Pancreas (tissue), 10 donors: ENCODE results near the gene APP. TPM values are rescaled to one million over a fixed set of nuclear protein-coding genes. Genes with fewer than 3 reads are reported as not detected.
A peak's percentile ranks its signal among the peaks of the same experiment; 100 is the strongest.

ENCODE experiments used
- ATAC-seq, 4 donors: fragments of 200-7000 bp; cut with Tn5 transposase; one replicate each; pipeline versions ENCODE4 v1.8.0 to v1.9.1; 2020; ENCODE audit warnings: mild to moderate bottlenecking in 4 of 4, moderate library complexity in 4 of 4
- DNase-seq, 6 donors: peaks; one replicate each; pipeline ENCODE4 v3.0.0-alpha.2; 2020
- FAIRE-seq: peaks from 2 replicates; lab custom pipeline; 2012; peaks lifted over from hg19 to GRCh38; lab: Jason Lieb, UNC
- H3K27ac ChIP-seq, 4 donors: fragments of 200-600 bp; sonication (generic); 1 replicate in 3 of 4; 2 replicates in 1 of 4; pipeline versions ENCODE4 v1.5.0 to v1.8.0; 2020
- H3K27me3 ChIP-seq, 4 donors: fragments of 200-600 bp; one replicate each; pipeline ENCODE4 v1.8.0; 2021
- H3K36me3 ChIP-seq, 3 donors: fragments of 200-600 bp; sonication (generic) in 1 of 3; one replicate each; pipeline versions ENCODE4 v1.5.0 to v1.8.0; 2020 to 2021
- H3K4me1 ChIP-seq, 3 donors: fragments of 200-600 bp; one replicate each; pipeline ENCODE4 v1.8.0; 2021
- H3K4me3 ChIP-seq, 4 donors: fragments of 200-600 bp; sonication (generic) in 2 of 4; one replicate each; pipeline versions ENCODE4 v1.5.0 to v1.8.0; 2020 to 2021
- H3K9me3 ChIP-seq, 4 donors: fragments of 200-600 bp; one replicate each; pipeline ENCODE4 v1.8.0; 2021
- WGBS, 2 donors: extraction: QIAGEN DNeasy Blood & Tissue Kit; methylation state at CpG; one replicate each; pipeline ENCODE4 v1.1.7; 2013; 5-methylcytosine and 5-hydroxymethylcytosine counted together
- intact Hi-C, 3 donors: fragments of 100-400 bp; cut with DNase I; formaldehyde crosslinking; loops; one replicate each; pipeline versions ENCODE4 v1.11.1 to v1.14.2; 2022
- polyA plus RNA-seq, 2 donors: library from polyadenylated mRNA; stranded (reverse); fragments of 200-250 nt; gene quantifications; one replicate each; pipeline ENCODE4 v1.2.3, GENCODE V29; 2013
- total RNA-seq, 6 donors: library from RNA; stranded (reverse); fragmentation: NEBNext Ultra II Directional in 4 of 6; extraction: Animal tissue kit (Norgen Biotek cat#: 25700) in 4 of 6; gene quantifications; one replicate each; pipeline versions ENCODE4 v1.2.1 to v1.2.4, GENCODE V29; 2021 to 2023
- TF ChIP-seq, protein P1 (sequence below), 4 donors: fragments of 200-600 bp; sonication (generic) in 3 of 4; IDR thresholded peaks; one replicate each; pipeline versions ENCODE4 v1.5.0 to v1.8.0; 2021; ENCODE audit warnings: antibody characterized with exemption in 4 of 4
- donor health status: healthy with polysubstance abuse.
- donor health status: DM: no; HTN: no; CAD: no; lungs with moderate emphysema.
- donor health status: DM: no; HTN: no; CAD: no.
- donor health status: control.
- donor health status: control.
- donor health status: Bipolar disorder and iron deficiency.
- donor health status: DM: yes; HTN: yes; CAD: no.
- donor health status: DM: no; HTN: no; CAD: no.
- donor health status: DM: no; HTN: no; CAD: no.
- donor health status: DM: yes; HTN: yes; CAD: no.

Gene APP
- total and polyA plus RNA-seq, 8 donors, result 50.7 to 372 (median 165) TPM

DNA sequence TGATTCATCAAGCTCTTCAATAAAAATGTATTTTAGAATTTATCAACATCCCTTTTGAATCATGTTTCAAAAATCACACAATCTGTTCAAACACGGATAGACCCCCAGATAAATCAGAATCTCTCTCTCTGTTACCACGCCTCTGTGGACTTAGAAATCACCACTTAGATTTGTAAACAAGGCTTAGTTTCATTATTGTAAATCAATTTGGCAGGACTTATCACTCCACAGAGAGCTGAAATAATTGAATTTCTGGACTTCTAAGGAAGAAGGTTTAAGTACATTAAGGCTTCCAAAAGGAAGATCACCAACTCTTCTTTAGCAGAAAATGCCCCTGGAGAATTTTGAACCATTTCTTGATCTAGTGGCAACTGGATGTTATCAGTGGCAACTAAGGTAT is 100.4 kb downstream of the APP start:
- ATAC-seq, result no peak
- TF ChIP-seq, protein P1, sequence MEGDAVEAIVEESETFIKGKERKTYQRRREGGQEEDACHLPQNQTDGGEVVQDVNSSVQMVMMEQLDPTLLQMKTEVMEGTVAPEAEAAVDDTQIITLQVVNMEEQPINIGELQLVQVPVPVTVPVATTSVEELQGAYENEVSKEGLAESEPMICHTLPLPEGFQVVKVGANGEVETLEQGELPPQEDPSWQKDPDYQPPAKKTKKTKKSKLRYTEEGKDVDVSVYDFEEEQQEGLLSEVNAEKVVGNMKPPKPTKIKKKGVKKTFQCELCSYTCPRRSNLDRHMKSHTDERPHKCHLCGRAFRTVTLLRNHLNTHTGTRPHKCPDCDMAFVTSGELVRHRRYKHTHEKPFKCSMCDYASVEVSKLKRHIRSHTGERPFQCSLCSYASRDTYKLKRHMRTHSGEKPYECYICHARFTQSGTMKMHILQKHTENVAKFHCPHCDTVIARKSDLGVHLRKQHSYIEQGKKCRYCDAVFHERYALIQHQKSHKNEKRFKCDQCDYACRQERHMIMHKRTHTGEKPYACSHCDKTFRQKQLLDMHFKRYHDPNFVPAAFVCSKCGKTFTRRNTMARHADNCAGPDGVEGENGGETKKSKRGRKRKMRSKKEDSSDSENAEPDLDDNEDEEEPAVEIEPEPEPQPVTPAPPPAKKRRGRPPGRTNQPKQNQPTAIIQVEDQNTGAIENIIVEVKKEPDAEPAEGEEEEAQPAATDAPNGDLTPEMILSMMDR (IDR thresholded peaks at IDR 0.05), result no peak
- Histone ChIP-seq H3K4me1 (peaks cover 6 to 26% (median 9%) of the 10 kb centered on the region in 3 donors), H3K9me3 (no peaks in the 10 kb centered on the region), H3K36me3 (no peaks in the 10 kb centered on the region), H3K27me3 (no peaks in the 10 kb centered on the region), H3K4me3 (no peak overlapping the region), H3K27ac (no peak overlapping the region)
- DNase-seq, result no peak
- WGBS, 2 donors, result 52 to 55% methylated on average over 2 of the region's 2 CpGs
- no peak for FAIRE-seq
- intact Hi-C loops, result no loop called here

DNA sequence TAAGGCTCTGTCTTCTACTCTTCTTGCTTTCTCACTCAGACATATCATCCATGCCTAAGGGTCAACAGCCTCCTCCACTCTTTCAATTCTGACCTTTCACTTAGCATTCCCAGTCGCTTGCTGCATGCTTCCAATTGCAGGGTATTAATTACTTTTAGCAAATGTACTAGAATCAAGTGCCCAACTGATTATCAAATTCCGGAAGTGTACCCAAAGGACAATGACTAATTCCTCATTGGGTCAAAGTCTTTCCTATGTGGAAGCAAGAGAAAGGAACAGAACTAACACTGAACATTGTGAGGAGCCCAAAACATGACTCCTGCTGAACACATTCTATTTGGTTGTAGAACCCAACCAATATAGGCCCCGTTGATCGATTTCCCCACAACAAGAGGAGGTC is 101.8 kb downstream of the APP start:
- no peaks in the 10 kb centered on the region for H3K9me3 ChIP-seq
- no peak for DNase-seq
- intact Hi-C loops, result no loop called here
- H3K4me1 ChIP-seq, result peaks cover 6 to 26% (median 9%) of the 10 kb centered on the region in 3 donors
- no peaks in the 10 kb centered on the region for H3K36me3 ChIP-seq
- 57 to 85% methylated on average over 4 of the region's 4 CpGs for WGBS, 2 donors
- H3K4me3 ChIP-seq, result no peak overlapping the region
- no peak overlapping the region for H3K27ac ChIP-seq
- TF ChIP-seq, protein P1 (IDR thresholded peaks at IDR 0.05), result no peak
- peak in 3 of 4 donors; percentile 13 to 55 (median 51) for ATAC-seq
- FAIRE-seq, result no peak
- no peaks in the 10 kb centered on the region for H3K27me3 ChIP-seq

DNA sequence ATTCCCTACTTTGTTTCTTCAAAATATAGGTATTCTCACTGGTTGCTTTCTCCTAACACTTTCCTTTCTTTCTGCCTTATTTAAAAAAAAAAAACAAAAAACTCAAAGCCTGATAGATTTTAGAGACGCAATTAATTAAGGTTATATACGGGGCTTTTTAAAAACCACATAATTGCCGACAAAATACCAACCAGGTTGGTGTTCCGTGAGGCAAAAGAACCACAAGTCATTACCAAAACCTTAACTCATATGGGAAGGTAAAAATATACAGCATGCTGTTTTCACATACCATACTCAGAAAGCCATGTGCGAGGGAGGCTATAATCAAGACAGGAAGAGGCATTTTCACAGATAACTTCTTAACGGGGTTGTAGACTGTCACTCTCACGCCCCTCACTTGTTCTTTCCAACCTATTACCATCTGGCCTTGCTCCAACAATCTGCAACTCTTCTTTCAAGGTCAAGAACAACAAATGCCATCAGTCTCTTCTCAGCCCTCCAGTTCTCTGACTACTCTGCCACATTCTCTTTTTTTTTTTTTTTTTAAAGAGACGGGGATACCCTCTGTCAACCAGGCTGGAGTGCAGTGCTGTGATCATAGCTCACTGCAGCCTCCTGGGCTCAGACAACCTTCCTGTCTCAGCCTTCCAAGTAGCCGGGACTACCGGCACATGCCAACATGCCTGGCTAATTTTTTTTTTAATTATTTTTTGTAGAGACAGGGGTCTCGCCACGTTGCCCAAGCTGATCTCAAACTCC is 102.6 kb downstream of the APP start:
- WGBS, 2 donors, result 69 to 75% methylated on average over 12 of the region's 12 CpGs
- FAIRE-seq (no peak), DNase-seq (no peak), ATAC-seq (peak; percentile 8 to 50 (median 36))
- Histone ChIP-seq H3K27me3 (no peaks in the 10 kb centered on the region), H3K36me3 (no peaks in the 10 kb centered on the region), H3K27ac (no peak overlapping the region), H3K4me1 (peaks cover 6 to 30% (median 9%) of the 10 kb centered on the region in 3 donors), H3K4me3 (no peak overlapping the region), H3K9me3 (no peaks in the 10 kb centered on the region)
- intact Hi-C loops, result no loop called here
- TF ChIP-seq, protein P1 (IDR thresholded peaks at IDR 0.05), result no peak

DNA sequence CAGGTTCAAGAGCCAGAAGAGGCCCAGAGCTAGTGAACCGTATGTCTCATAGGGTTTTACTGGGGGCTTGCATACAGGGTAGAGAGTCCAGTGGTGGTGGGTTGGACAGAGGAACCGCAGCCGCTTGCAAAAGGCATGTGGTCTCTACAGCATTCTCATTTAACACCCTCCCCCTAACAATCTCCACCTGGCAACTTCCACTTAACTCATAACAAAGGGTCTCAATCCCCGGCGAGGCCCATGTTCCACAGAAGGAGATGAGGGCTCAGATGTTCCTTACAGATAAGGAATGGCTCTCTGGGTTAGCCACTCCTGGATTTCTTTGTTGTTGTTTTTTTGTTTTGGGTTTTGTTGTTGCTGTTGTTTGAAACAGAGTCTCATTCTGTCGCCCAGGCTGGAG is 106.1 kb downstream of the APP start:
- Histone ChIP-seq H3K27me3 (no peaks in the 10 kb centered on the region), H3K36me3 (no peaks in the 10 kb centered on the region), H3K4me1 (peaks cover 15 to 29% (median 25%) of the 10 kb centered on the region in 3 donors), H3K27ac (no peak overlapping the region), H3K9me3 (no peaks in the 10 kb centered on the region), H3K4me3 (no peak overlapping the region)
- 96 to 98% methylated on average over 6 of the region's 6 CpGs for WGBS, 2 donors
- no peak for ATAC-seq
- intact Hi-C loops, result no loop called here
- TF ChIP-seq, protein P1 (IDR thresholded peaks at IDR 0.05), result no peak
- FAIRE-seq, result no peak
- DNase-seq, result no peak

DNA sequence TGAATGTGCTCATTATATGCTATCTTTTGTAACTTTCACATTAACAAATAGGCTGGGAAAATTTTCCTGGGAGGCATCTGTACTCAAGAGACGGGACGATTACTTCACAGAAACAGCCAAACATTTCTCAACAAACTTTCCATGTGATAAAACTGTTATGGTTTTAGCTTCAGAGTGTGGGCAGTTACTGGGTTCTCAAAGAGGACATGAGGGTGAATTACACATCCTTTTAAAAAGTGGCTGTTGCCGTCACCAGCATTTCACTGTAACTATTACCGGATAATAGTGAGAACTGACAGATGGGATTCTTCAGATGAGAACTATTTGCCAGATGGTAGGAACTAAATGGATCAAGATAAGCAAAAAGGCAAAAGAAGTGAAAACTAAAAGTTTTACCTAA is 109.1 kb downstream of the APP start:
- no peaks in the 10 kb centered on the region for H3K27me3 ChIP-seq
- H3K27ac ChIP-seq, result peak overlapping the region; percentile 72 to 79 (median 74)
- DNase-seq (peak in 3 of 6 donors; percentile 40 to 55 (median 41)), FAIRE-seq (no peak), ATAC-seq (peak; percentile 88 to 94 (median 90))
- H3K4me3 ChIP-seq, result no peak overlapping the region
- intact Hi-C loops, result no loop called here
- H3K36me3 ChIP-seq, result no peaks in the 10 kb centered on the region
- TF ChIP-seq, protein P1 (IDR thresholded peaks at IDR 0.05), result no peak
- no peaks in the 10 kb centered on the region for H3K9me3 ChIP-seq
- peaks cover 15 to 16% (median 16%) of the 10 kb centered on the region in 3 donors for H3K4me1 ChIP-seq
- 29% methylated on average over 4 of the region's 4 CpGs for WGBS, 2 donors
